NCI-H1930 (cell line): ENCODE measurements around the gene UBQLN4.
"Not testable (repeated sequence)": the region's sequence is repeated elsewhere in the genome, so short reads cannot be mapped to it uniquely, and the experiment has no call there.

Experiments
- DNase-seq, 2 experiments: peaks; one replicate each; lab custom pipeline; 2025; lab: John Stamatoyannopoulos, UW

The UBQLN4 gene

GRCh38 chr1:156081180-156081916 lies 27.8 kb upstream of the UBQLN4 start:
- no peak for DNase-seq

- no peak for DNase-seq
Measured at GRCh38 chr1:156080863-156081179, 27.2 kb upstream of the UBQLN4 start.

- DNase-seq, result no peak
Measured at GRCh38 chr1:156080241-156080862, 26.8 kb upstream of the UBQLN4 start.

GRCh38 chr1:156079762-156080161 lies 26.2 kb upstream of the UBQLN4 start:
- DNase-seq, result no peak

GRCh38 chr1:156078728-156079127 lies 25.1 kb upstream of the UBQLN4 start:
- DNase-seq, result no peak

GRCh38 chr1:156077430-156077760 lies 23.8 kb upstream of the UBQLN4 start:
- DNase-seq, result no peak

- DNase-seq, result no peak
Measured at GRCh38 chr1:156076609-156077429, 23.2 kb upstream of the UBQLN4 start.

GRCh38 chr1:156075775-156076204 lies 22.2 kb upstream of the UBQLN4 start:
- no peak for DNase-seq

GRCh38 chr1:156075162-156075561 lies 21.6 kb upstream of the UBQLN4 start:
- no peak for DNase-seq

GRCh38 chr1:156074661-156075060 lies 21.1 kb upstream of the UBQLN4 start:
- no peak for DNase-seq

- DNase-seq, result no peak
Measured at GRCh38 chr1:156073740-156074139, 20.1 kb upstream of the UBQLN4 start.

GRCh38 chr1:156073110-156073687 lies 19.6 kb upstream of the UBQLN4 start:
- no peak for DNase-seq

- DNase-seq, result no peak
Measured at GRCh38 chr1:156072251-156072650, 18.7 kb upstream of the UBQLN4 start.

GRCh38 chr1:156071332-156071816 lies 17.8 kb upstream of the UBQLN4 start:
- DNase-seq, result not testable (repeated sequence)

GRCh38 chr1:156070548-156070947 lies 16.9 kb upstream of the UBQLN4 start:
- DNase-seq, result no peak

GRCh38 chr1:156069490-156070455 lies 16.2 kb upstream of the UBQLN4 start:
- no peak for DNase-seq

GRCh38 chr1:156067262-156067661 lies 13.7 kb upstream of the UBQLN4 start:
- DNase-seq, result no peak

- no peak for DNase-seq
Measured at GRCh38 chr1:156065871-156066270, 12.3 kb upstream of the UBQLN4 start.

GRCh38 chr1:156065212-156065611 lies 11.6 kb upstream of the UBQLN4 start:
- DNase-seq, result no peak

GRCh38 chr1:156064615-156065014 lies 11.0 kb upstream of the UBQLN4 start:
- no peak for DNase-seq

- DNase-seq, result no peak
Measured at GRCh38 chr1:156063997-156064285, 10.3 kb upstream of the UBQLN4 start.

GRCh38 chr1:156062189-156062588 lies 8.6 kb upstream of the UBQLN4 start:
- DNase-seq, result no peak
